COR-L47 (cell line): ENCODE results near the gene CHMP2B.

Experiments used
- DNase-seq: peaks from one replicate; lab custom pipeline; 2025; lab: John Stamatoyannopoulos, UW

CHMP2B gene

GRCh38 chr3:87227104-87227834, at the start of gene CHMP2B:
TSS of gene CHMP2B (plus strand) at chr3:87227309. CDS start at chr3:87227523, 214 bp downstream.
- DNase-seq, result peak; percentile 64

GRCh38 chr3:87179642-87180041, 47.5 kb upstream of the CHMP2B start:
- no peak for DNase-seq

GRCh38 chr3:87181551-87181950, 45.6 kb upstream of the CHMP2B start:
- DNase-seq, result no peak

GRCh38 chr3:87182023-87182422, 45.1 kb upstream of the CHMP2B start:
- DNase-seq, result no peak

GRCh38 chr3:87186608-87187159, 40.4 kb upstream of the CHMP2B start:
- DNase-seq, result no peak

GRCh38 chr3:87191175-87191574, 35.9 kb upstream of the CHMP2B start:
- no peak for DNase-seq

- no peak for DNase-seq
These were observed 35.5 kb upstream of the CHMP2B start for GRCh38 chr3:87191641-87192040.

GRCh38 chr3:87196879-87197278, 30.2 kb upstream of the CHMP2B start:
- peak; percentile 37 for DNase-seq

- DNase-seq, result no peak
These were observed 29.6 kb upstream of the CHMP2B start for GRCh38 chr3:87197531-87197930.

GRCh38 chr3:87198774-87199173, 28.3 kb upstream of the CHMP2B start:
- DNase-seq, result no peak

- no peak for DNase-seq
These were observed 27.5 kb upstream of the CHMP2B start for GRCh38 chr3:87199628-87200027.

- DNase-seq, result no peak
These were observed 27.0 kb upstream of the CHMP2B start for GRCh38 chr3:87200060-87200647.

GRCh38 chr3:87201727-87202126, 25.4 kb upstream of the CHMP2B start:
- peak; percentile 57 for DNase-seq

- DNase-seq, result no peak
These were observed 23.3 kb upstream of the CHMP2B start for GRCh38 chr3:87203809-87204208.

GRCh38 chr3:87206070-87206469, 21.0 kb upstream of the CHMP2B start:
- DNase-seq, result no peak

- DNase-seq, result no peak
These were observed 20.5 kb upstream of the CHMP2B start for GRCh38 chr3:87206635-87207034.

GRCh38 chr3:87207460-87207859, 19.6 kb upstream of the CHMP2B start:
- no peak for DNase-seq

- no peak for DNase-seq
These were observed 18.0 kb upstream of the CHMP2B start for GRCh38 chr3:87209111-87209510.

GRCh38 chr3:87218560-87218959, 8.5 kb upstream of the CHMP2B start:
- no peak for DNase-seq

GRCh38 chr3:87219611-87220010, 7.5 kb upstream of the CHMP2B start:
- DNase-seq, result no peak

GRCh38 chr3:87225659-87226058, 1.4 kb upstream of the CHMP2B start:
- DNase-seq, result no peak

GRCh38 chr3:87227835-87228144, 681 bp downstream of the CHMP2B start:
- no peak for DNase-seq

GRCh38 chr3:87228316-87228715, 1.2 kb downstream of the CHMP2B start:
- DNase-seq, result no peak

GRCh38 chr3:87229113-87229512, 2.0 kb downstream of the CHMP2B start:
- no peak for DNase-seq
